Stimulated activated CD8-positive, alpha-beta memory T cell treated with anti-CD3 and anti-CD28 coated beads, Interleukin-12 subunit alpha, Interleukin-12 subunit beta, amount 100 ng/mL, for 4 hours (primary cell): ENCODE data around the gene PPP2R3B.

ENCODE experiments used
- DNase-seq: peaks from one replicate; pipeline ENCODE4 v3.0.0-alpha.2; 2020; ENCODE audit warnings: low read depth

PPP2R3B gene

DNA sequence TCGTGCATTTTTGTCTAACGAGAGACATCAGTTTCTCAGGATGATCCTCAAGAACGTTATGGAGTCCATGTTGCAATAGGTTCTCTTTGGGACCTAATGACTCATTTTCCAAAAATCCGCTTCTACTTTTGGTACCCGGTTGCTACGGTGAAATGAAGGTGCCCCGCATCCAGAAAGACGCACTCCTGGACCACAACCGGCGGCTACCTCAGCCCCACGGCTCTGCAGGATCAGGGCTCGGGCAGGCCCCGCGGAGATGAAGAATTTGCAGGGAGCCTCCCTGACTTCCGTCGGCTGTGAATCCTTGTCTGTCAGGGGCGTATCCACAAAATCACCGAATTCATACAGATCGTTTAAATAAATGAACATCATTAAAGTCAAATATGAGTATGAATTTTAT, 83.7 kb downstream of the PPP2R3B start:
- no peak for DNase-seq

DNA sequence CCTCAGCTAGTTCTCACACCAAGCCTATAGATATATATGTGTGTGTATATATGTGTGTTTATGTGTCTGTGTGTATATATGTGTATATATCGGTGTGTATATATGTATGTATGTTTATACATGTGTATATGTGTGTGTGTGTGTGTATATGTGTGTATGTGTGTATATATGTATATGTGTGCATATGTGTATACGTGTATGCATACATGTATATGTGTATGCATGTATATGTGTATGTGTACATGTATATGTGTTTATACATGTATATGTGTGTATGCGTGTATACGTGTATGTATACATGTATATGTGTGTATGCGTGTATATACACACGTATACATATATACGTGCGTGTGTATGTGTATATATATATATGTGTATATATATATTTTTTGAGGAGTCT, 86.4 kb downstream of the PPP2R3B start:
- DNase-seq = no peak

DNA sequence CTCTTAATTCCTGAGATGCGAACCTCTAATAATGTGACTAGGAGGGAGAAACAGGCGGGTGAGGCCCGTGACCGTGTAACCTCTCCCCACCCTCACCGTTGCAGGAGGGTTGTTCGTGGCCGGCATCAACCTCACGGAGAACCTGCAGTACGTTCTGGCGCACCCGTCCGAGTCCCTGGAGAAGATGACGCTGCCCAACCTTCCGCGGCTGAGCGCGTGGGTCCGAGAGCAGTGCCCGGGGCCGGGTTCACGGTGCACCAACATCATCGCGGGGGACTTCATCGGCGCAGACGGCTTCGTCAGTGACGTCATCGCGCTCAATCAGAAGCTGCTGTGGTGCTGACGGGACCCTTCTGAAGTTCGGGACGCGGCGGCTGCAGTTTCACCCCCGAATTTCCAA, 87.7 kb downstream of the PPP2R3B start:
- no peak for DNase-seq

DNA sequence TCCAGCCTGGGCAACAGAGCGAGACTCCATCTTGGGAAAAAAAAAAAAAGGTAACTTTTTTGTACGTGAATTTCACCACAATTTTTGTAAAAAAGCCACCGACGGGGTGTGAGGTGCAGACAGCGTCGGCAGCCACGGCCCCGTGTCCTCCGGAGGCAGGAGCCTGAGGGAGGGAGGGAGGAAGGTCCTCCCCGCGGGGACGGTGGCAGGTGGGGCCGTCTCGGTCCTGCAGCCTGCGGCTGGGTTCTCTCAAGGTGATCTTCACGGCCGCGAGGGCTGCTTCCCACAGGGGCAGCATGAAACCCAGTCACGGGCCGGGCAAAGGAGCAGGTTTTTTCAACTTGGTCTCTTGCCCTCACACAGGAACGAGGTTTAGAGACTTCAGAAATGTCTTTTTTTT, 91.6 kb downstream of the PPP2R3B start:
- no peak for DNase-seq

DNA sequence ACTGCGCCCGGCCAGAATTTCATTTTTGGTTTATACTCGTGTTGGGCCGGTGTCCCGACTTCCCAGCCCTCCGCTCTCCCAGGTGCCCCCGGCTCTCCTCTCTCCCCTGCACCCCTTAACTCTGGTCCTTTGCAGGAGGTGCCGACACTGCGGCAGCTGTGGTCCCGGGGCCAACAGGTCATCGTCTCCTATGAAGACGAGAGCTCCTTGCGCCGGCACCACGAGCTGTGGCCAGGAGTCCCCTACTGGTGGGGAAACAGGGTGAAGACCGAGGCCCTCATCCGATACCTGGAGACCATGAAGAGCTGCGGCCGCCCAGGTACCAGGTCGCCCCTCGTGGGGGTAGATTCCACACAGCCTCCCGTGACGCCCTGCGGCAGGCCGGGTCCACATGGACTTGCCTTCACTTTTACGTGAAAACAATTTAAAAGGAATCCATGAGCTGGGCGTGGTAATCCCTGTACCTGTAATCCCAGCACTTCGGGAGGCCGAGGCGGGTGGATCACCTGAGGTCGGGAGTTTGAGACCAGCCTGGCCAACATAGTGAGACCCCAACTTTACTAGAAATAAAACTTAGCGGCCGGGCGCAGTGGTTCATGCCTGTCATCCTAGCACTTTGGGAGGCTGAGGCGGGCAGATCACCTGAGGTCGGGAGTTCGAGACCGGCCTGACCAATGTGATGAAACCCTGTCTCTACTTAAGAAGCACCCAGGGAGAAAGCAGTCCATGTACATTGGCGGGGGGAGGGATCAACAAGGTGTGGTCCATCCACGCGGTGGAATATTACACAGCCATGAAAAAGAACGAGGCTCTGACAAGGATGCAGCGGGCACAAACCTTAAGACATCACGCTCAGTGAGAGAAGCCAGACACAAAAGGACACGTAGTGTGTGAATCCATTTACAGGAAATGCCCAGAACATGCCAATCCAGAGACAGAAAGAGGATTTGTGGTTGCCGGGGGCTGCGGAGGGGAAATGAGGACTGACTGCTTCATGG, 93.5 kb downstream of the PPP2R3B start:
- DNase-seq = no peak

DNA sequence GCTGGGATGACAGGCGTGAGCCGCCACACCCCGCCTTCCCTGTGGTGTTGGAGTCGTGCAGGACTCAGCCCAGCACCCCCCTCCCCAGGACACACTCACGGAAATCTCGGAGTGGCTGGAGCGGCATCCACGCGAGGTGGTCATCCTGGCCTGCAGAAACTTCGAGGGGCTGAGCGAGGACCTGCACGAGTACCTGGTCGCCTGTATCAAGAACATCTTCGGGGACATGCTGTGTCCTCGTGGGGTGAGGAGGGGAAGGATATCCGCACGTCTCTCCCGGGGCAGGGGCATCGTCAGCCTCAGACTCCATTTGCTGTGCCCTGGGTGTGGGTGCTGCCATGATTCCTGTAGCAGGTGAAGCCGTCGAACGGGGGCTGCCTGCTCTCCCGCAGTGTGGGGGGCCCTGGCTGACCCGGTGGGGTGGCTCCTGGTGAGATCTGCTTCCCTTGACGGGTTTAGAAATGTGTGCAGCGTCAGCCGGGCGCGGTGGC, 95.3 kb downstream of the PPP2R3B start:
- no peak for DNase-seq

DNA sequence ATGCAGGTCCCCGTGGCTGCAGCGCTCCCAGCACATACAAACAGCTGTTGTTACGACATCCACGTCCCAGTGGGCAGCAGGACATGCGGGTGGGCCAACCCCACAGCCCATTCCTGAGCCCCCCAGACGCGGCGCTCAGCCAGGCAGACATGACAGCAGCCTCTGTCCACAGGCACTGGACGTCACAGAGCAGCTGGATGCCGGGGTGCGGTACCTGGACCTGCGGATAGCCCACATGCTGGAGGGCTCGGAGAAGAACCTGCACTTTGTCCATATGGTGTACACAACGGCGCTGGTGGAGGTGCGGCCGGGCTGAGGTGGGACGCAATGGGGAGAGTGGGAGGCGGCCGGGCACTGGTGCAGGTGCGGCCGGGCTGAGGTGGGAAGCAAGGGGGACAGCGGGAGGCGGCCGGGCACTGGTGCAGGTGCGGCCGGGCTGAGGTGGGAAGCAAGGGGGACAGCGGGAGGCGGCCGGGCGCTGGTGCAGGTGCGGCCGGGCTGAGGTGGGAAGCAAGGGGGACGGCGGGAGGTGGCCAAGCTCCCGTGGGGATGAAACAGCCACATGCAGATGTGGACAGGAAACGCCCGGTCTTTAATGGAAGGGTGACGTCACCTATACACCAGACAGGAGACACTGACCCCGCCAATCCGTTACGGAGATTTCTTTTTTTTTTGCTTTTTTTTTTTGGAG, 96.1 kb downstream of the PPP2R3B start:
- no peak for DNase-seq

DNA sequence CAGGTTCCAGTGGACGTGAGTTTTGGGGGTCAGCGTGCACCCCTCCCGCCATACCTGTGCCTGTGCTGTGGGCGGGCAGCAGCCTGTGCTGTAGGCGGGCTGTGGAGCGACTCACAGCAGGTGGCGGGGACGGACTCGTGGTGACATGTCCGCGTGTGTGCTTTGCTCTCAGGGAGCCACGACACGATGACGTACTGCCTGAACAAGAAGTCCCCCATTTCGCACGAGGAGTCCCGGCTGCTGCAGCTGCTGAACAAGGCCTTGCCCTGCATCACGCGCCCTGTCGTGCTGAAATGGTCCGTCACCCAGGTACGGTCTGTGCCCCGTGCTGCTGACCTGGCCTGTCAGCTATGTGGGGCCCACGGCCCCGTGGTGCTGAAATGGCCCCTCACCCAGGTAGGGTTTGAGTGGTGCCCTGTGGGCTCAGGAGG, 98.1 kb downstream of the PPP2R3B start:
- no peak for DNase-seq

DNA sequence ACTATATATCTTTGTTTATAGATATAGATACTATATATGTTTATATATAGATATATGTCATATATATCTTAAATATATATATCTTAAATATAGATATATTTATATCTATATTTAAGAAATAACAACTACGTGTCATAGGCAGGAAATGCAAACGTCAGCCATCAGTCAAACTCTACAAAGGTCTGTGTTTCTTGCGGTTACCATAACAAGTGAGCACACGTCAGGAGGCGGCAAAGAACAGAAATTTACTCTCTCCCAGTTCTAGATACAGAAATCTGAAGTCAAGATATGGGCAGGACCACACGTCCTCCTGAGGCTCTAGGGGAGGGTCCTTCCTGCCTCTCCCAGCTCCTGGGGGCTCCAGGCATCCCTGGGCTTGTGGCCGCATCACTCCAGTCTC, 99.0 kb downstream of the PPP2R3B start:
- DNase-seq = no peak

DNA sequence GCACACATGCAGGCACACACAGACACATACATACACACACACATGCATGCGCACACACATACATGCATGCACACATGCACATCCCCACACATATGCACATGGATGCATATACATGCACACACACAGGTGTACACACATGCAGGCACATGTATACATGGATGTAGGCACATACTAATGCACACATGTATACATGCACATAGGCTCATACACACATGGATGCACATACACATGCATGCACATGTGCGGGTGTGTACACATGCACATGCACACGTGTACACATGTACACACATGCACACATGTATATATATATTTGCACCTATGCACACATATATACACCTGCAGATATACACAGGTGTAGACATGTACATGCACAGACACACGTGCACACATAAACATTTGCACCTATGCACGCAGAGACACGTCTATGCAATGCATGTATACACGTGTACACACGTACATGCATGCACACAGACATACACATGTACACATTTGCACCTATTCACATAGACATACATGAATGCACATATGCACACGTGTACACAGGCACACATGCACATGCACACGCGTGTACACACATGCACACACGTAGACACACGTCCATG, 101.5 kb downstream of the PPP2R3B start:
- no peak for DNase-seq
